Lower leg skin (tissue), 3 donors: ENCODE measurements around the gene GCM1.

ENCODE experiments used
- CTCF ChIP-seq, 3 donors: fragments of 450-650 bp; IDR thresholded peaks; one replicate each; pipeline ENCODE4 v1.5.1; 2016; ENCODE audit warnings: antibody characterized with exemption in 3 of 3, mild to moderate bottlenecking in 3 of 3, moderate library complexity in 2 of 3
- POLR2A ChIP-seq, 2 donors: fragments of 450-650 bp; IDR thresholded peaks; one replicate each; pipeline ENCODE4 v1.6.1; 2016 to 2017; ENCODE audit warnings: antibody characterized with exemption in 2 of 2, mild to moderate bottlenecking in 1 of 2, moderate library complexity in 1 of 2

GRCh38 chr6:53161481-53162009, 12.9 kb upstream of the GCM1 start:
- TF ChIP-seq POLR2A (IDR thresholded peaks at IDR 0.05) (no peak), CTCF (IDR thresholded peaks at IDR 0.05) (no peak)
